Measurements from ENCODE around the gene RFTN1. TPM values are rescaled to one million over a fixed set of nuclear protein-coding genes. Genes with fewer than 3 reads are reported as not detected.

The RFTN1 gene
- total and polyA plus RNA-seq, 2 donors (not counting 1 experiment from before 2014, with no cell fraction given) = 32.4 to 156 TPM

GRCh38 chr3:16286751-16287543, 226.6 kb downstream of the RFTN1 start:
- Mint-ChIP-seq H3K9me3 (ENCODE audit: insufficient read depth) (no peaks in the 10 kb centered on the region), H3K27ac (no peak overlapping the region), H3K4me3 (no peak overlapping the region), H3K4me1 (peaks cover 30% of the 10 kb centered on the region), H3K27me3 (no peaks in the 10 kb centered on the region)
- ChIA-PET CTCF (interaction anchor here (0.7 to 4.1 kb wide), 6 partner anchors 8 to 268 kb away, joined by 3 to 18 read pairs (median 4); no protein-coding TSS in a partner anchor), POLR2A (no interaction called here)
- H3K4me1 ChIP-seq (ENCODE audit: control insufficient read depth in 2 of 2, insufficient read depth in 2 of 2, low read length in 2 of 2) = peaks cover 23 to 24% of the 10 kb centered on the region in 2 donors
- intact Hi-C loops (cut with micrococcal nuclease) = no loop called here
- no peak for TF ChIP-seq CTCF (IDR thresholded peaks at IDR 0.05)
- TF ChIP-seq EZH2 (IDR thresholded peaks at IDR 0.05; ENCODE audit: borderline replicate concordance, insufficient read depth, low read depth, low read length, poor library complexity, severe bottlenecking) = no peak
- 80% methylated on average over 1 of the region's 6 CpGs for WGBS (ENCODE audit: insufficient coverage)
- no peaks in the 10 kb centered on the region for H3K27me3 ChIP-seq (replicated peaks in 1 of 4; ENCODE audit: control extremely low read depth in 1 of 4, control insufficient read depth in 3 of 4, insufficient read depth in 4 of 4, low read length in 3 of 4)
- no peak overlapping the region for H3K4me2 ChIP-seq (replicated peaks; ENCODE audit: low read depth, low read length, poor library complexity, severe bottlenecking)
- peaks cover 5% of the 10 kb centered on the region for H3K79me2 ChIP-seq (ENCODE audit: control insufficient read depth, insufficient read depth, low read length)
- no peak overlapping the region for H3K4me3 ChIP-seq (ENCODE audit: control extremely low read depth in 1 of 5, extremely low read depth in 1 of 5, insufficient read depth in 1 of 5, low read depth in 2 of 5, low read length in 4 of 5)
- H3K27ac ChIP-seq (ENCODE audit: low read length in 2 of 2) = peak overlapping the region in 1 of 2 donors; percentile 30
- H4K20me1 ChIP-seq (ENCODE audit: control insufficient read depth, insufficient read depth, low read length, poor library complexity, severe bottlenecking) = no peaks in the 10 kb centered on the region
- peak overlapping the region; percentile 5 for H3K9ac ChIP-seq (ENCODE audit: low read length)
- peak overlapping the region; percentile 20 for H2AFZ ChIP-seq (ENCODE audit: insufficient read depth, low read depth, low read length, poor library complexity, severe bottlenecking)
- ATAC-seq (ENCODE audit: low read depth) = peak; percentile 51
- H3K36me3 ChIP-seq (replicated peaks in 1 of 2; ENCODE audit: control extremely low read depth in 1 of 2, control insufficient read depth in 1 of 2, extremely low read depth in 1 of 2, insufficient read depth in 2 of 2, low read length in 1 of 2) = peaks cover 0 to 4% of the 10 kb centered on the region in 2 experiments
- DNase-seq = peak; percentile 48
- H3K9me3 ChIP-seq (ENCODE audit: control extremely low read depth in 1 of 3, control insufficient read depth in 2 of 3, insufficient read depth in 1 of 3, low read length in 2 of 3) = no peaks in the 10 kb centered on the region

- Mint-ChIP-seq H3K4me1 (peaks cover 23% of the 10 kb centered on the region), H3K27ac (no peak overlapping the region), H3K4me3 (no peak overlapping the region), H3K27me3 (no peaks in the 10 kb centered on the region), H3K9me3 (ENCODE audit: insufficient read depth) (no peaks in the 10 kb centered on the region)
- Histone ChIP-seq H3K27me3 (replicated peaks in 1 of 4; ENCODE audit: control extremely low read depth in 1 of 4, control insufficient read depth in 3 of 4, insufficient read depth in 4 of 4, low read length in 3 of 4) (no peaks in the 10 kb centered on the region), H3K36me3 (replicated peaks in 1 of 2; ENCODE audit: control extremely low read depth in 1 of 2, control insufficient read depth in 1 of 2, extremely low read depth in 1 of 2, insufficient read depth in 2 of 2, low read length in 1 of 2) (peaks cover 0 to 4% of the 10 kb centered on the region in 2 experiments), H3K9me3 (ENCODE audit: control extremely low read depth in 1 of 3, control insufficient read depth in 2 of 3, insufficient read depth in 1 of 3, low read length in 2 of 3) (no peaks in the 10 kb centered on the region), H3K4me3 (ENCODE audit: control extremely low read depth in 1 of 5, extremely low read depth in 1 of 5, insufficient read depth in 1 of 5, low read depth in 2 of 5, low read length in 4 of 5) (no peak overlapping the region), H3K4me2 (replicated peaks; ENCODE audit: low read depth, low read length, poor library complexity, severe bottlenecking) (no peak overlapping the region), H3K9ac (ENCODE audit: low read length) (peak overlapping the region; percentile 5), H3K79me2 (ENCODE audit: control insufficient read depth, insufficient read depth, low read length) (peaks cover 5% of the 10 kb centered on the region), H3K4me1 (ENCODE audit: control insufficient read depth in 2 of 2, insufficient read depth in 2 of 2, low read length in 2 of 2) (peaks cover 18 to 22% of the 10 kb centered on the region in 2 donors), H4K20me1 (ENCODE audit: control insufficient read depth, insufficient read depth, low read length, poor library complexity, severe bottlenecking) (no peaks in the 10 kb centered on the region), H2AFZ (ENCODE audit: insufficient read depth, low read depth, low read length, poor library complexity, severe bottlenecking) (peak overlapping the region; percentile 20), H3K27ac (ENCODE audit: low read length in 2 of 2) (peak overlapping the region in 1 of 2 donors; percentile 30)
- no peak for DNase-seq
- ATAC-seq (ENCODE audit: low read depth) = no peak
- TF ChIP-seq CTCF (IDR thresholded peaks at IDR 0.05) = no peak
- no peak for TF ChIP-seq EZH2 (IDR thresholded peaks at IDR 0.05; ENCODE audit: borderline replicate concordance, insufficient read depth, low read depth, low read length, poor library complexity, severe bottlenecking)
- POLR2A ChIA-PET = no interaction called here
- WGBS (ENCODE audit: insufficient coverage) = 76% methylated on average over 3 of the region's 3 CpGs
- CTCF ChIA-PET = interaction anchor here (0.7 to 4.1 kb wide), 6 partner anchors 9 to 268 kb away, joined by 3 to 18 read pairs (median 4); no protein-coding TSS in a partner anchor
- intact Hi-C loops (cut with micrococcal nuclease) = no loop called here
Measured at GRCh38 chr3:16286161-16286560, 227.3 kb downstream of the RFTN1 start.
